DMS53 treated with DMSO at 0.1 percent for 48 hours (cell line): ENCODE measurements around the gene HINT3.
"Not testable (repeated sequence)": the region's sequence is repeated elsewhere in the genome, so short reads cannot be mapped to it uniquely, and the experiment has no call there.

Experiments
- DNase-seq: peaks from one replicate; lab custom pipeline; 2025; ENCODE audit not compliant: unreplicated experiment; lab: John Stamatoyannopoulos, UW

The HINT3 gene

DNA sequence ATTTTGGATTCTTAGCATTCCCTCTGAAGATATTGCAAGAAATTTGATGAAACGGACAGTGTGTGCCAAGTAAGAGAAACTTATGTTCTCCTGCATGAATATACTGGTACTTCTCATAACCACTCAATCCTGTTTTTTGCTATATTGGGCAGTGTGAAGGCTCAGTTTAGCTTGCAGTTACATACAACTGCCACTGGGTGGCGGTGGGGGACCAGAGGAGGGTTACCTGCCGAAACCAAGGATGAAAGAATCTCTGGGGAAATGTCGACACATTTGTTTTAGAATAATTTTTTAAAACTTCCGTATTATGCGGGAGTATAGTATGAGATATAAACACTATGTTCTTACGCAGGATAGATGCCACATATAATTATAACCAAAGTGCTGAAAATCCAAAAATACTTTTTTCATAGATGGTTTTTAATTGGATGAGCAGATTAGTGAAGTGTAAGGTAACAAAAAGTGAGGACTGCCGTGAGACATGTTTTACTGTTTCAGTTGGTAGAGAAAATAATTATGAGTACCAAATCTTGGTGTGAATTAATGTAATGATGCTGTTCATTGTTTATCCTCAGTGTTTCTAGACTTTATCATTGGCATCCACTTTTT is 39.5 kb downstream of the HINT3 start:
- DNase-seq: peak; percentile 56

DNA sequence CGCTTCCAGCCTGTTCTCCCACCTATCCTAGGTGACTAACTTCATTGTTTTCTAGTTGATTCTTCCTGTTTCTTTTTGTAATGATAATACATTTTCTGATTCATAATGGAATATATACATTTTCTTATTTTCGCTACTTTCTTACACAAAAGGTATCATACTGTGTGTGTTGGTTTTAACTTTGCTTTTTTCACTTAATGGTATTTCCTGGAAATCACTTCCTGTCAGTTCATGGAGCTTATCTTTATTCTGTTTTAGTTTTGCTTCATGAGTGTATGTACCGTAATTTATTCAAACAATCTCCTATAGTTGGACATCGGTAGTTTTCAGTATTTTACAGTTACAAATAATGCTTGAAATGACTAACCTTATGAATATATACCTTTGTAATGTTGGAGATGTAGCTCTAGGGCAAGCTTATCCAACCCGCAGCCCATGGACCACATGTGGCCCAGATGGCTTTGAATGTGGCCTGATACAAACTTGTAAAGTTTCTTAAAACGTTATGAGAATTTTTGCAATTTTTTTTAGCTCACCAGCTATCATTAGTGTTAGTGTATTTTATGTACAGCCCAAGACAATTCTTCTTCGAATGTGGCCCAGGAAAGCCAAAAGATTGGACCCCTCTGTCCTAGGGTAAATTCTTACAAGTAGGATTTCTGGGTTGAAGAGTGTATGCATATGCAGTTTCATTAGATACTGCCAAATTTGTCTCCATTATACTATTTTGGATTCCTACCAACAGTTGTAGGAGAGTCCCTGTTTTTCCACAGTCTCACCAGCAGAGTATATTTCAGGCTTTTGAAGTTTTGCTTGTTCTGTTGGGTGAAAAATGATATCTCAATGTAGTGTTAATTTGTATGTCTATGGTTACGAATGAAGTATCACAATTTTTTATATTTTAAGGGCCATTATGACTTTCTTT is 46.4 kb downstream of the HINT3 start:
- no peak for DNase-seq

DNA sequence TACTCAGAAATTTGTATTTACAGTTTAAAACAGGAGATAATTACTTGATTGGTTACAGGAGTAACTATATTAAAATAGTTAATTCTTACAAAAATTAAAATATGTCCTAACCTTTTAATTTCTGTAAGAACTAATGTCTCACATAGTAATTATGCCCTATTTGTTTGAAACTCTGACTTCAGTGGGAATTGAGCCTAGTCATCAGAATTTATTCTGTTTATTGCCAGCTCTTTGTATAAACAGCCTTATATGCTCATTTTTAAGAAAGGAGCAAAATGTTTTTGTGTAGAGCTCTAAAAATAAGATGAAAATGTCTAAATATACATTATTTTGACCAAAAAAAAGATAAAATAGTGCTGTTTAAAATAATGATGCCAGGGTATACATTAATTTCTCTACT is 51.2 kb downstream of the HINT3 start:
- DNase-seq: no peak

DNA sequence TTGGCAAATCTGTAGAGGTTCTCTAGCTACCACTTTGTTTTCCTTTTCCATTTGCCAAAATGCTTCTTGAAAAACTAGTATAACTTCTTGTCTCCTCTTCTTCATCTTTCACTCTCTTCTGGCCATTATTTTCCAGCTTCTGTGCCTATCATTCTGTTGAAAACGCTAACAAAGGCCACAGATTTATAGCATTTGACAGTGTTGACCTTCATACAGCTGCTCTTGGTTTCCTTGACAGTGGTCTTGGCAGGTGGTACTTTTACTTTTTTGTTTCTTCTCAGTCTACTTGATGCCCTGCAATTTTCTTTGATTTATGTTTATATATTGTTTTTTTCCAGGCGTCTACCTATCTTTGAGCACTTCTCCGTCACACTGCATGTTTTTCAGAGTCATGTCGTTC is 53.5 kb downstream of the HINT3 start:
- DNase-seq: no peak

DNA sequence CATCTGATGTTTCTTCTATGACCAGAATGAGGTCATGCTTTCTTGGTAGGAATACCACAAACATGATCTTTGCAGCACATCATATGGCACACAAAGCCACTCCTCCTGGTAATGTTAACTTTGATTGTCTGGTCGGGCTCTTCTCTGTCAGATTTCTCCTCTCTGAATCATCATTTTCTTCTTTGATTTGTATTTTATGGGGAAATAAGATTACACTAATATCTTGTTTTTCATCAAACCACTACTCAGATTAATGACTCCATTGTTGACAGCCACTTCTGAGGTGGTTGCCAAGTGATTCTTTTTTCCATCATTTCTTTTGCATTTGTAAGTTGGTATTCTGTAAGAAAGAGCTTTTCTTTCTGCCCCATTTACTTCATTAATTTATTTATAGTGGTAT is 59.3 kb downstream of the HINT3 start:
- DNase-seq: no peak

DNA sequence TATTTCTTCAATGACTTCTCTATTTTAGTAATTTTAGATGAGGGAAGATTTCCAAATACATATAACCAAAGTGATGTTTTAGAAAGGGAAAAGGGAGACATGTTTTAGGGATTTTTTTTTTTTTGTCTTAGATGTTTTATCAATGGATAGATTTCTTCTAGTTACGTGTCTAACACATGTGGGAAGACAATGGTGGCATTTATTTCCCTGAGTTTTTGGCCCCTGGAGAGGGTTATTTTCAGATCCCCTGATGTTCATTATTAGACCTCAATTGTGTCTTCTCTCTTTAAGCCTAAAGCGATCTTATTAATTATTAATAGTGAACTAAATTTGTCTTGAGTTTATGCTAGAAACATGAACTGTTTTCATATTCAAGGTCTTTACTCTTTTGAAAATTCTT is 60.0 kb downstream of the HINT3 start:
- DNase-seq: no peak

DNA sequence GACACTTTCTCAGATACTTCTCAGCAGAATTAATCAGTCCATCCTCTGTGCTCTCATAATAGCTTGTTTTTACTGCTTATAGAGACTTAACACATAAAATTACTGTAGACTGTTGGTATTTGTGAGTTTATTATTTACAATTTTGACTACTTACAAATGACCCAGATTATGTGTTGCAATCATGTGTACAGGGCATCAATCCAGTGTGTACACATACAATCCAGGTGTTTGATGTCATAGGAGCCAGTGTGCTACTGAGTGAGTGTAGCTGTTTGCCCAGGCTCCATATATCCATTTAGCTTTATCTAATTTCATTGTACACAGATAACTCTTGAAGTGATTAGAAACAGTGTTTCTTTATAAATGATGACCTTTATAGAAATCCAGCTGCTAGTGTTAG is 61.1 kb downstream of the HINT3 start:
- no peak for DNase-seq

DNA sequence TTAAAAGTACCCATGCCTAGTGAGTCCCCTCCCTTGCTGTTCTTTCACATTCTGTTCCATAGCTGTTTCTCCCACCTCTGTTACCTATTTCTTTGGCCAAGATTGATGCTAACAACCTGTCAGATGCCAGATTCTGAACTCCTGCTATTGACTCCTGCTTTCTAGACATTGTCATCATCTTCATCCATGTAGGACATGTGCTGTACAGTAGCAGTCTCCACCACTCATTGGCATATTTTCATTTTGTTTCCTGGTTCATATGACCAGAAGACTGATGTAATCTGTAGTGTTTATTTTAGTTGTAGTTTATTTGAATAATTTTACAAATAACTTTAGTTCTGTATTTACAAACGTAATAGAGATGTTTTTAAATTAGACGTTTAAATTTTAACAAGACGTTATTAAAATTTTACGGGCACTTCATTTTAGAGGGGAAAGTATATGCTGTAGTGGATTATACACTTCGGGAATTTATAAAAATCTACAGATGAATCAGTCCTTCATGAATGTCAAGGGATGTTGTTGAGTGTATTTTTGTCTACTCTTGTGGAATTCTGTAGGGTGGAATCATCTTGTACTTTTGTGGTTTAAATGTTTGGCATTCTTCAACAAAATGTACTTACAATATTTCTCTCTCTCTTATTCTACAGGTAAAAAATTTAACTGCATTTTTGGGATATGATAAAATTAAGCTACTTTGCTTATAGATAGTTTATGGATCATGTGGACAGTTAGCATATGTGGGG is 63.9 kb downstream of the HINT3 start:
- DNase-seq: no peak

DNA sequence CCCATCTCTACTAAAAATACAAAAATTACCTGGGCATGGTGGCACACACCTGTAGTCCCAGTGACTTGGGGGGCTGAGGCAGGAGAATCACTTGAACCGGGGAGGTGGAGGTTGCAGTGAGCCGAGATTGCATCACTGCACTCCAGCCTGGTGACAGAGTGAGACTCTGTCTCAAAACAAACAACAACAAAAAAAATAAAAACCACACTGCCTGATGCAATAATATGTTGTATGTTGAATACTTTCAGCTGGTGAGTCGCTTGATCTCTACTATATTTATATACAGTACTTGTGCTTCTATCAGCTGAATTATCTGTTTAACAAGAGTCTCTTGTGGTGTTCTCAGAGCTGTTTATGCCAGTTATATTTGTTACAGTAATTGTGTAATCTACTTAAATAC is 66.9 kb downstream of the HINT3 start:
- not testable (repeated sequence) for DNase-seq

DNA sequence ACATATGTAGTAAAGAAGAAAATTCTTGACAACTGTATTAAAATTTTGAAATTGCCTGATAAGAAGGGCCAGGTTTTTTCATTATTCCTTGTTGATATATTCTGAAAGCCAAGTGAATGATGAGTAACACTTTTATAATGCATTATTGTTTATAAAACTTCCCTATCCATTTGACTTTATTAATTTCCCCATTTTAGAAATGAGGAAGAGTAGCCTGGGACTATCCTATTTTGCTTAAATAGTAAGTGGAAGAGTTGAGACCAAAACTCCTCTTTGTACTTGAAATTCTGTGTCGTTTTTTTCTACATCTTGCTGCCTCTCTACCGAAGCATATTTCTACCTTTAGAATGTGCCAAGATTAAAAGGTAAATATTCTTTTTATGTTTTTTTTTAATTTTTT is 69.4 kb downstream of the HINT3 start:
- no peak for DNase-seq

DNA sequence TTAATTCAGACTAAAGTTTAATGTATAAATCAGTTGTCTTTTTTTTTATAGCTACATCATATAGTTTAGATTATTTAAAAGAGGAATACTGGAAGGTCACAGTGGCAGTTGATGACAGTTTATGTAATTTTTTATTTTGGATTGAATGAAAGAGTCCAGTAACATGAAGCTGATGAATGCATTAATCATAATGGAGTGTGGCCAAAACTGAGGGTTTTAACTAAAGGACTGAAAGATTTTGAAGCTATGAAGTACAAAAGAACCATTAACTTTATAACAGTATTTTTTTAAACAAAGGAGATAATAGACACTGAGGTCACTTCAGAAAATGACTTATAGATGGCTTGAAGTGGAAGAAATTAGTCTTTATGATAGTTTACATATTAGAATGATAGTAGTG is 71.0 kb downstream of the HINT3 start:
- no peak for DNase-seq
